ENCODE data around the gene FRRS1L. TPM values are rescaled to one million over a fixed set of nuclear protein-coding genes. Genes with fewer than 3 reads are reported as not detected.

The FRRS1L gene
- total RNA-seq, 1 donor from 2014 or later, result 2.5 TPM

DNA sequence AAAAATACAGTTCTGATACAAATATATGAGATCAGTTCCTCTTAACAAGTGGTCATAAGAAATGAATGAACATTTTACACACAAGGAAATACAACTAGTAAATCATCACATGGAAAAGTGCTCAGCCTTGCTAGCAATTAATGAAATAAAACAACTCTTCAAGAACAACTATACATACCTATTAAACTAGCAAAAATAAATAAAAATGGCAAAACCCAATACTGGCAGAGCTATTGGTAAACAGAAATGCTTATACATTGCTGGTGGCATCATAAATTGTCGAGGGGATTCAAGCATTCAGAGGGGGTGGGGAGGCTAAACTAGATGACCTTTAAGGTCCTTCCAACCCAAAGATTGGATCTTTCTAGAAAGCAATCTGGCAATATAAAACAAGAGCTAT, 5.9 kb upstream of the FRRS1L start:
- TF ChIP-seq, protein P1, sequence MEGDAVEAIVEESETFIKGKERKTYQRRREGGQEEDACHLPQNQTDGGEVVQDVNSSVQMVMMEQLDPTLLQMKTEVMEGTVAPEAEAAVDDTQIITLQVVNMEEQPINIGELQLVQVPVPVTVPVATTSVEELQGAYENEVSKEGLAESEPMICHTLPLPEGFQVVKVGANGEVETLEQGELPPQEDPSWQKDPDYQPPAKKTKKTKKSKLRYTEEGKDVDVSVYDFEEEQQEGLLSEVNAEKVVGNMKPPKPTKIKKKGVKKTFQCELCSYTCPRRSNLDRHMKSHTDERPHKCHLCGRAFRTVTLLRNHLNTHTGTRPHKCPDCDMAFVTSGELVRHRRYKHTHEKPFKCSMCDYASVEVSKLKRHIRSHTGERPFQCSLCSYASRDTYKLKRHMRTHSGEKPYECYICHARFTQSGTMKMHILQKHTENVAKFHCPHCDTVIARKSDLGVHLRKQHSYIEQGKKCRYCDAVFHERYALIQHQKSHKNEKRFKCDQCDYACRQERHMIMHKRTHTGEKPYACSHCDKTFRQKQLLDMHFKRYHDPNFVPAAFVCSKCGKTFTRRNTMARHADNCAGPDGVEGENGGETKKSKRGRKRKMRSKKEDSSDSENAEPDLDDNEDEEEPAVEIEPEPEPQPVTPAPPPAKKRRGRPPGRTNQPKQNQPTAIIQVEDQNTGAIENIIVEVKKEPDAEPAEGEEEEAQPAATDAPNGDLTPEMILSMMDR (IDR thresholded peaks at IDR 0.05; ENCODE audit: borderline replicate concordance), result no peak

DNA sequence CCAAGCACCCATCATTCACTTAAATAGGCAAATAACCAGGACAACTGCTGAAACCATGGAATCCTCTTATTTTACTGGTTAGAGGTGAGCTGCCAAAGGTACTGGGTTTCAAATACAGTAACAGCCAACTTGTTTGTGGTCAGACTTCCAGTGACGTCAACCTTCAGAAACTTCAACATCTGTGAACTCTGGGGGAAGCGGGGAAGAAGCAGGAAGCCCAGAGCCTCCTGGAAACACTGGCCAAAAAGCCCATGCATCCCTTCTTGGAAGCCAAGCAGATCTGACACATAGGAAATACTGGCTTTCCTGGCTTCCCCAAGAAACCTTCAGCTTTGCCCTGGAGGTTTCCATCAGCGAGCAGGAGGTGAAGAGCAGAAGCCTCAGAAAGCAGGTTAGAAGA, 4.9 kb upstream of the FRRS1L start:
- Histone ChIP-seq H3K36me3 (no peaks in the 10 kb centered on the region), H3K4me3 (no peak overlapping the region), H3K9me3 (replicated peaks) (no peaks in the 10 kb centered on the region), H3K27me3 (ENCODE audit: low read depth) (peaks cover 26% of the 10 kb centered on the region), H3K4me1 (no peaks in the 10 kb centered on the region), H3K27ac (replicated peaks) (no peak overlapping the region)
- TF ChIP-seq, protein P1 (IDR thresholded peaks at IDR 0.05; ENCODE audit: borderline replicate concordance), result no peak
- intact Hi-C loops (cut with micrococcal nuclease), result no loop called here
- no peak for DNase-seq

More for the DNA sequence above, 5.9 kb upstream of the FRRS1L start:
- H3K27ac ChIP-seq (replicated peaks), result no peak overlapping the region
- no peak for DNase-seq
- H3K27me3 ChIP-seq (ENCODE audit: low read depth), result peaks cover 16% of the 10 kb centered on the region
- no peaks in the 10 kb centered on the region for H3K9me3 ChIP-seq (replicated peaks)
- H3K4me3 ChIP-seq, result no peak overlapping the region
- intact Hi-C loops (cut with micrococcal nuclease), result no loop called here
- no peaks in the 10 kb centered on the region for H3K36me3 ChIP-seq
- no peaks in the 10 kb centered on the region for H3K4me1 ChIP-seq

DNA sequence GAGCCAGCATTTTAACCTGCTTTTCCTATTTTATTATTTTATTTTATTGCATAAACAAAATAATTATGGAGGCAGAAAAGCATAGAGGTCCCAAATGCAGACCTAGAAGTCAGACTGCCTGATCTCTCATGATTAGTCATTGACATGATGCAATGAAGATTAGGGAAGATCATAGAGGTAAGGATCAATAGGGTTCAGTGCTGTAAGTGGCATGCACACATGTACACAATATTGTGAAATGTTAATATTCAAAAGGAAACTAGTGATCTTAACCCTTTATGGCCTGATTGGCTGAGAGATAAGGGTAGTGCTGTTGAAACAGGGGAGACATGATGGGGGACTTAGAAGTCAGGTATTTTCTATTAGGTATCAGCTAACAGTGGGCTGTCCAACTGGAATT, 1.1 kb upstream of the FRRS1L start:
- H3K27me3 ChIP-seq (ENCODE audit: low read depth), result peaks cover 50% of the 10 kb centered on the region
- intact Hi-C loops (cut with micrococcal nuclease), result no loop called here
- no peaks in the 10 kb centered on the region for H3K4me1 ChIP-seq
- H3K27ac ChIP-seq (replicated peaks), result no peak overlapping the region
- H3K9me3 ChIP-seq (replicated peaks), result peaks cover 10% of the 10 kb centered on the region
- TF ChIP-seq, protein P1 (IDR thresholded peaks at IDR 0.05; ENCODE audit: borderline replicate concordance), result no peak
- H3K4me3 ChIP-seq, result no peak overlapping the region
- DNase-seq, result no peak
- no peaks in the 10 kb centered on the region for H3K36me3 ChIP-seq

DNA sequence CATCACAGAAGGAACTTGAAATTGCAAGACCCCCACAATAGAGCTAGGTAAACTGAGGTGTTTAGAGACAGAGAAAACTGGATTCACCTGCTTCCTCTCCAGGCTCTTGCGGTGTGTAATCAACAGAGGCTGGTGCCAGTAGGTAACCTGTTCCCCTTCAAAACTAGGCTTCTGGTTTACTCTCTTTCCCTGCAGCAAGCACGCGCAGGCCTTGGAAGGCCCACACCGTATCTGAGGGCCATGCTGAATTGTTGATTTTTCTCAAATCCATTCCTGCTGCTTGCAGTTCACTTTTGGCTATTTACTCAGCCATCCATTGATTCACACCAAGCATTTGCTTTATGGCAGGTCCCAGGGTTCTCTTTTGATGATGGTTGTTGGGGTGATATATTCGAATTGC, 667 bp upstream of the FRRS1L start:
- Histone ChIP-seq H3K27me3 (ENCODE audit: low read depth) (peaks cover 50% of the 10 kb centered on the region), H3K4me3 (no peak overlapping the region), H3K36me3 (no peaks in the 10 kb centered on the region), H3K27ac (replicated peaks) (no peak overlapping the region), H3K4me1 (no peaks in the 10 kb centered on the region), H3K9me3 (replicated peaks) (peaks cover 10% of the 10 kb centered on the region)
- TF ChIP-seq, protein P1 (IDR thresholded peaks at IDR 0.05; ENCODE audit: borderline replicate concordance), result no peak
- intact Hi-C loops (cut with micrococcal nuclease), result no loop called here
- no peak for DNase-seq

DNA sequence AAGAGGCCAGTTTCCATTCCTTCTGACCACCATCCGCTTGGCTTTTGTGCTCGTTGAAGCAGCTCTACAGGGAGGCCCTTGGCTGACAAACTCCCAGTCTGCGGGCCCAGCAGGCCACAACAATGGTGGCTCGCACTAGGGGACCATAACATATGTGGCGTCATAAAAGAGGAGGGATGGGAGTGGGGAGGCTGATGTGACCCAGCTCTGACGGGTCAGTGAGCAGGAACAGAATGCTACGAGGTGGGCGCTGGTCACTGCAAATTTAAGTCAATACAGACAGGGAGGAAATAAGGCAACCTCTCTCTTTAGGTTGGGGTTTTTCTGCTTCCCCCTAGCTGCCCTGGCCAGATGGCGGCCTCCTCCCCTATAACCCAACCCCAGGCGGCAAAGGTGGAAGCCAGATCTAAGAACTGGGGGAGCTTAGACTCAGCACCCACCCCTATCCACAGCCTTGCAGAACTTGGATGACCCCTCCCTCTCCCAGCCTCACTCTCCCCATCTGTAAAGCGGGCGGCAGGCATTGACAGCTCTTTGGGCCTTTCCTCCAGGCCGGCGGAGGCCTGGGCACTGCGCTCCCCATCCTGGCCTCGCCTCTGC, 778 bp downstream of the FRRS1L start:
- intact Hi-C loops (cut with micrococcal nuclease), result no loop called here
- H3K9me3 ChIP-seq (replicated peaks), result peaks cover 10% of the 10 kb centered on the region
- no peak for DNase-seq
- H3K27ac ChIP-seq (replicated peaks), result no peak overlapping the region
- peaks cover 50% of the 10 kb centered on the region for H3K27me3 ChIP-seq (ENCODE audit: low read depth)
- TF ChIP-seq, protein P1 (IDR thresholded peaks at IDR 0.05; ENCODE audit: borderline replicate concordance), result no peak
- H3K4me1 ChIP-seq, result no peaks in the 10 kb centered on the region
- no peaks in the 10 kb centered on the region for H3K36me3 ChIP-seq
- peak overlapping the region; percentile 47 for H3K4me3 ChIP-seq

Data from left ventricle myocardium inferior (tissue), 1 donor.